Uterus (tissue), 2 donors: ENCODE measurements around the gene PPP4R3A.

Experiments used
- POLR2A ChIP-seq, 2 donors: fragments of 450-650 bp; IDR thresholded peaks; one replicate each; pipeline ENCODE4 v1.6.1; 2016; ENCODE audit warnings: antibody characterized with exemption in 2 of 2, mild to moderate bottlenecking in 1 of 2, moderate library complexity in 1 of 2
- TF ChIP-seq, protein P1 (sequence below), 4 experiments: fragments of 200-600 bp in 2 of 4; fragments of 450-650 bp in 2 of 4; sonication (generic) in 2 of 4; IDR thresholded peaks; one replicate each; pipeline ENCODE4 v1.5.1; 2016 to 2019; ENCODE audit warnings: antibody characterized with exemption in 4 of 4, mild to moderate bottlenecking in 2 of 4, moderate library complexity in 1 of 4

DNA sequence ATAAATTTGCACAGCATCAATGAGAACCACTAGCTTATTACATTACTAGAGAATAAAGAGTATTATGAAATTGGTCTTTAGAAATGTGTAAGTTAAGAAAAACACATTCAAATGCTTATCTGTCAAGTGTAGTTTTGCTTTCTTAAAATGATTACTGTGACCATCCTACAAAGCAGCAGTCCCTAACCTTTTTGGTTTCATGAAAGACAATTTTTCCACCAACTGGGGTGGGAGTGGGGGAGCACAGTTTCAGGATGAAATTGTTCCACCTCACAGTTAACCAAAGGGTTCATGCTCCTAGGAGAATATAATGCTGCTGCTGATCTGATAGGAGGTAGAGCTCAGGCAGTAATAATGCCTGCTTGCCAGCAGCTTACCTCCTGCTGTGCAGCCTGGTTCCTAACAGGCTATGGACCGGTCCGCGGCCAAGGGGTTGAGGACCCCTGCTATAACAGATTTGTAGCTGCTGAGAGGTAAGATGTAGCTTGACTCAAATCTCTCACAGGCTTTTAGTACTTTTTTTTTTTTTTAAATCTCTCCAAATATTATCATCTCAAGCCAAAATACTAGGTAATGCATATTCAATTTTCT, 45.4 kb downstream of the PPP4R3A start:
- TF ChIP-seq, protein P1, sequence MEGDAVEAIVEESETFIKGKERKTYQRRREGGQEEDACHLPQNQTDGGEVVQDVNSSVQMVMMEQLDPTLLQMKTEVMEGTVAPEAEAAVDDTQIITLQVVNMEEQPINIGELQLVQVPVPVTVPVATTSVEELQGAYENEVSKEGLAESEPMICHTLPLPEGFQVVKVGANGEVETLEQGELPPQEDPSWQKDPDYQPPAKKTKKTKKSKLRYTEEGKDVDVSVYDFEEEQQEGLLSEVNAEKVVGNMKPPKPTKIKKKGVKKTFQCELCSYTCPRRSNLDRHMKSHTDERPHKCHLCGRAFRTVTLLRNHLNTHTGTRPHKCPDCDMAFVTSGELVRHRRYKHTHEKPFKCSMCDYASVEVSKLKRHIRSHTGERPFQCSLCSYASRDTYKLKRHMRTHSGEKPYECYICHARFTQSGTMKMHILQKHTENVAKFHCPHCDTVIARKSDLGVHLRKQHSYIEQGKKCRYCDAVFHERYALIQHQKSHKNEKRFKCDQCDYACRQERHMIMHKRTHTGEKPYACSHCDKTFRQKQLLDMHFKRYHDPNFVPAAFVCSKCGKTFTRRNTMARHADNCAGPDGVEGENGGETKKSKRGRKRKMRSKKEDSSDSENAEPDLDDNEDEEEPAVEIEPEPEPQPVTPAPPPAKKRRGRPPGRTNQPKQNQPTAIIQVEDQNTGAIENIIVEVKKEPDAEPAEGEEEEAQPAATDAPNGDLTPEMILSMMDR (IDR thresholded peaks at IDR 0.05), result no peak
- no peak for TF ChIP-seq POLR2A (IDR thresholded peaks at IDR 0.05)
